GM23338 (cell line): Measurements from ENCODE around the gene RGL2. TPM values are rescaled to one million over a fixed set of nuclear protein-coding genes. Genes with fewer than 3 reads are reported as not detected.

Experiments used
- ATAC-seq: fragments of 200-7000 bp; cut with Tn5 transposase; 3 replicates; pipeline ENCODE4 v1.9.1; 2020
- DNase-seq: peaks from one replicate; pipeline ENCODE4 v3.0.0-alpha.2; 2015; ENCODE audit warnings: low spot score
- H2AFZ ChIP-seq: fragments of 200-600 bp; sonication (generic); 2 replicates; pipeline ENCODE4 v1.8.0; 2016; ENCODE audit warnings: antibody characterized with exemption, mild to moderate bottlenecking, moderate library complexity
- H3F3A ChIP-seq: fragments of 200-600 bp; sonication (generic); replicated peaks from 2 replicates; pipeline ENCODE4 v1.8.0; 2017; ENCODE audit warnings: antibody characterized with exemption, mixed run types, low read depth
- H3K27ac ChIP-seq: fragments of 200-600 bp; sonication (generic); 2 replicates; pipeline ENCODE4 v1.6.1; 2016; ENCODE audit warnings: low read depth
- H3K27me3 ChIP-seq: fragments of 200-600 bp; sonication (generic); 2 replicates; pipeline ENCODE4 v1.8.0; 2016; ENCODE audit warnings: mild to moderate bottlenecking, mixed run types, moderate library complexity; ENCODE audit not compliant: insufficient read depth
- H3K36me3 ChIP-seq: fragments of 200-600 bp; sonication (generic); 2 replicates; pipeline ENCODE4 v1.8.0; 2016; ENCODE audit warnings: mild to moderate bottlenecking; ENCODE audit not compliant: insufficient read depth
- H3K4me1 ChIP-seq: fragments of 200-600 bp; sonication (generic); 2 replicates; pipeline ENCODE4 v1.8.0; 2016; ENCODE audit warnings: mild to moderate bottlenecking, moderate library complexity; ENCODE audit not compliant: insufficient read depth
- H3K4me2 ChIP-seq: fragments of 200-600 bp; sonication (generic); 2 replicates; pipeline ENCODE4 v1.7.1; 2017; ENCODE audit warnings: mixed run types
- H3K4me3 ChIP-seq: fragments of 200-600 bp; sonication (generic); 2 replicates; pipeline ENCODE4 v1.6.1; 2016; ENCODE audit warnings: mixed run types
- H3K79me2 ChIP-seq: fragments of 200-600 bp; sonication (generic); replicated peaks from 2 replicates; pipeline ENCODE4 v1.8.0; 2017; ENCODE audit warnings: mild to moderate bottlenecking; ENCODE audit not compliant: insufficient read depth
- H3K9me2 ChIP-seq: fragments of 200-600 bp; sonication (generic); 2 replicates; pipeline ENCODE4 v1.8.0; 2017; ENCODE audit not compliant: insufficient read depth
- H4K20me1 ChIP-seq: fragments of 200-600 bp; sonication (generic); replicated peaks from 2 replicates; pipeline ENCODE4 v1.8.0; 2017; ENCODE audit warnings: mild to moderate bottlenecking; ENCODE audit not compliant: insufficient read depth
- H3K27ac Mint-ChIP-seq: 2 replicates; pipeline ENCODE4 v1.8.0; 2020; ENCODE audit warnings: inconsistent platforms, mild to moderate bottlenecking, moderate library complexity, mixed read lengths
- H3K27me3 Mint-ChIP-seq: 3 replicates; pipeline ENCODE4 v1.8.0; 2022; ENCODE audit warnings: low read depth, mild to moderate bottlenecking, moderate library complexity, mixed read lengths, inconsistent platforms; ENCODE audit not compliant: insufficient read depth, poor library complexity
- H3K36me3 Mint-ChIP-seq: 3 replicates; pipeline ENCODE4 v1.8.0; 2021; ENCODE audit warnings: low read depth, mild to moderate bottlenecking, inconsistent platforms, moderate library complexity, mixed read lengths
- H3K4me1 Mint-ChIP-seq: 3 replicates; pipeline ENCODE4 v1.8.0; 2020; ENCODE audit warnings: mild to moderate bottlenecking, inconsistent platforms, mixed read lengths
- H3K4me3 Mint-ChIP-seq: 3 replicates; pipeline ENCODE4 v1.8.0; 2021; ENCODE audit warnings: moderate library complexity, mild to moderate bottlenecking, inconsistent platforms, mixed read lengths
- H3K9me3 Mint-ChIP-seq: 3 replicates; pipeline ENCODE4 v1.8.0; 2020; ENCODE audit warnings: moderate library complexity, mild to moderate bottlenecking, inconsistent platforms, mixed read lengths
- CREB1 ChIP-seq: fragments of 250-450 bp; sonication (Bioruptor Pico); IDR thresholded peaks from 2 replicates; pipeline ENCODE4 v1.5.0; 2020; ENCODE audit warnings: low read depth, mild to moderate bottlenecking, moderate library complexity
- EZH2 ChIP-seq: fragments of 200-600 bp; sonication (generic); IDR thresholded peaks from one replicate; pipeline ENCODE4 v1.8.0; 2017; ENCODE audit warnings: antibody characterized with exemption, mild to moderate bottlenecking, low read depth; ENCODE audit not compliant: unreplicated experiment
- EZH2phosphoT487 ChIP-seq: fragments of 200-600 bp; sonication (generic); IDR thresholded peaks from one replicate; pipeline ENCODE4 v1.8.1; 2018; ENCODE audit warnings: antibody characterized with exemption; ENCODE audit not compliant: unreplicated experiment
- JUNB ChIP-seq: IDR thresholded peaks from one replicate; pipeline ENCODE4 v1.6.1; 2016; ENCODE audit warnings: antibody characterized with exemption; ENCODE audit not compliant: unreplicated experiment
- NANOG ChIP-seq: IDR thresholded peaks from 2 replicates; pipeline ENCODE4 v1.6.1; 2016; ENCODE audit warnings: antibody characterized with exemption, borderline replicate concordance
- POLR2AphosphoS5 ChIP-seq: IDR thresholded peaks from 2 replicates; pipeline ENCODE4 v1.6.1; 2016; ENCODE audit warnings: antibody characterized with exemption, low read depth
- STAT1 ChIP-seq: IDR thresholded peaks from one replicate; pipeline ENCODE4 v1.6.1; 2016; ENCODE audit warnings: antibody characterized with exemption; ENCODE audit not compliant: unreplicated experiment
- ZNF114 ChIP-seq: fragments of 250-450 bp; sonication (Bioruptor Pico); IDR thresholded peaks from 2 replicates; pipeline ENCODE4 v1.5.0; 2020; ENCODE audit warnings: mild to moderate bottlenecking, moderate library complexity
- ZNF331 ChIP-seq: fragments of 250-450 bp; sonication (Bioruptor Pico); IDR thresholded peaks from 2 replicates; pipeline ENCODE4 v1.5.0; 2020; ENCODE audit warnings: low read depth, mild to moderate bottlenecking, moderate library complexity
- polyA plus RNA-seq: library from polyadenylated mRNA; unstranded; fragments of >200 nt; fragmentation: Nextera tagmentation; extraction: Ambion mirVana; gene quantifications from 2 replicates; pipeline ENCODE4 v1.2.1, GENCODE V29; 2016
- total RNA-seq: library from RNA; depleted of rRNA; stranded (reverse); fragments of >200 nt; shearing (Covaris generic); gene quantifications from 2 replicates; pipeline ENCODE4 v1.2.3, GENCODE V29; 2014
- TF ChIP-seq, protein P1 (sequence below): fragments of 250-450 bp; sonication (Bioruptor Pico); IDR thresholded peaks from 2 replicates; pipeline ENCODE4 v1.5.0; 2020; ENCODE audit warnings: mild to moderate bottlenecking, moderate library complexity
- TF ChIP-seq, protein P2 (sequence below): IDR thresholded peaks from 2 replicates; pipeline ENCODE4 v1.6.1; 2016; ENCODE audit warnings: antibody characterized with exemption
- TF ChIP-seq, protein P3 (sequence below): IDR thresholded peaks from one replicate; pipeline ENCODE4 v1.6.1; 2018; ENCODE audit warnings: antibody characterized with exemption; ENCODE audit not compliant: unreplicated experiment
- TF ChIP-seq, protein P4 (sequence below), 2 experiments: fragments of 200-600 bp in 1 of 2; sonication (generic) in 1 of 2; conservative IDR thresholded peaks; 2 replicates each; pipeline versions ENCODE4 v1.5.1 to v1.6.1; 2016 to 2017; ENCODE audit warnings: antibody characterized with exemption in 2 of 2, low read depth in 2 of 2, mild to moderate bottlenecking in 2 of 2, moderate library complexity in 1 of 2

RGL2 gene
- total and polyA plus RNA-seq, 2 experiments from 2014 or later: 28.0 to 52.2 TPM

DNA sequence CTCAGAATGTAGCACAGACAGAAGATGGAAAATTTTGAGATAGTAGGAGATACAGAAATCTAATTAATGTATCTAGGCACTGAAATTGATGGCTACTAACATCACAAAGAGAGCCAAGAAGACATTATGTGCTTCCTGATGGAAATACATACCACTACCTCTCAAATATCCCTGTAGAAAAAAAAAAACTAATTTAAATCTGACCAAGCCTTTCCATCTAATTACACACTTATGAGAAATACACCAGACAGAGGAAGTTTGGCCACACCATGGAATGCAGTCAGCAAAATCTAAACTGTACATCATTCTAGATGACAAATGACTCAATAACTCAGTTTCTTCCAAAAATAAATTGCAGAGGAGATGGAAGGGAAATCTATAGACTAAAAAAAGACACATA lies 46.0 kb downstream of the RGL2 start:
- no peak overlapping the region for H3K4me3 ChIP-seq
- DNase-seq (no peak), ATAC-seq (no peak)
- H3K79me2 ChIP-seq: no peaks in the 10 kb centered on the region
- H3K36me3 ChIP-seq: no peaks in the 10 kb centered on the region
- Mint-ChIP-seq H3K9me3 (no peaks in the 10 kb centered on the region; the same call in 2 of the 3 replicates), H3K4me3 (no peak overlapping the region), H3K36me3 (peaks cover 31% of the 10 kb centered on the region), H3K27ac (no peak overlapping the region), H3K27me3 (peaks cover 11% of the 10 kb centered on the region), H3K4me1 (peaks cover 19% of the 10 kb centered on the region)
- no peak overlapping the region for H3K4me2 ChIP-seq
- H3K9me2 ChIP-seq: no peaks in the 10 kb centered on the region
- H3K4me1 ChIP-seq: peaks cover 12% of the 10 kb centered on the region
- H3K27ac ChIP-seq: no peak overlapping the region
- H3K27me3 ChIP-seq: peaks cover 10% of the 10 kb centered on the region
- TF ChIP-seq CREB1 (CRISPR knock-in tag) (no peak), ZNF331 (CRISPR knock-in tag) (no peak), EZH2phosphoT487 (no peak), JUNB (no peak), POLR2AphosphoS5 (no peak), STAT1 (no peak), ZNF114 (CRISPR knock-in tag) (no peak), EZH2 (no peak), NANOG (no peak)
- TF ChIP-seq, protein P1, sequence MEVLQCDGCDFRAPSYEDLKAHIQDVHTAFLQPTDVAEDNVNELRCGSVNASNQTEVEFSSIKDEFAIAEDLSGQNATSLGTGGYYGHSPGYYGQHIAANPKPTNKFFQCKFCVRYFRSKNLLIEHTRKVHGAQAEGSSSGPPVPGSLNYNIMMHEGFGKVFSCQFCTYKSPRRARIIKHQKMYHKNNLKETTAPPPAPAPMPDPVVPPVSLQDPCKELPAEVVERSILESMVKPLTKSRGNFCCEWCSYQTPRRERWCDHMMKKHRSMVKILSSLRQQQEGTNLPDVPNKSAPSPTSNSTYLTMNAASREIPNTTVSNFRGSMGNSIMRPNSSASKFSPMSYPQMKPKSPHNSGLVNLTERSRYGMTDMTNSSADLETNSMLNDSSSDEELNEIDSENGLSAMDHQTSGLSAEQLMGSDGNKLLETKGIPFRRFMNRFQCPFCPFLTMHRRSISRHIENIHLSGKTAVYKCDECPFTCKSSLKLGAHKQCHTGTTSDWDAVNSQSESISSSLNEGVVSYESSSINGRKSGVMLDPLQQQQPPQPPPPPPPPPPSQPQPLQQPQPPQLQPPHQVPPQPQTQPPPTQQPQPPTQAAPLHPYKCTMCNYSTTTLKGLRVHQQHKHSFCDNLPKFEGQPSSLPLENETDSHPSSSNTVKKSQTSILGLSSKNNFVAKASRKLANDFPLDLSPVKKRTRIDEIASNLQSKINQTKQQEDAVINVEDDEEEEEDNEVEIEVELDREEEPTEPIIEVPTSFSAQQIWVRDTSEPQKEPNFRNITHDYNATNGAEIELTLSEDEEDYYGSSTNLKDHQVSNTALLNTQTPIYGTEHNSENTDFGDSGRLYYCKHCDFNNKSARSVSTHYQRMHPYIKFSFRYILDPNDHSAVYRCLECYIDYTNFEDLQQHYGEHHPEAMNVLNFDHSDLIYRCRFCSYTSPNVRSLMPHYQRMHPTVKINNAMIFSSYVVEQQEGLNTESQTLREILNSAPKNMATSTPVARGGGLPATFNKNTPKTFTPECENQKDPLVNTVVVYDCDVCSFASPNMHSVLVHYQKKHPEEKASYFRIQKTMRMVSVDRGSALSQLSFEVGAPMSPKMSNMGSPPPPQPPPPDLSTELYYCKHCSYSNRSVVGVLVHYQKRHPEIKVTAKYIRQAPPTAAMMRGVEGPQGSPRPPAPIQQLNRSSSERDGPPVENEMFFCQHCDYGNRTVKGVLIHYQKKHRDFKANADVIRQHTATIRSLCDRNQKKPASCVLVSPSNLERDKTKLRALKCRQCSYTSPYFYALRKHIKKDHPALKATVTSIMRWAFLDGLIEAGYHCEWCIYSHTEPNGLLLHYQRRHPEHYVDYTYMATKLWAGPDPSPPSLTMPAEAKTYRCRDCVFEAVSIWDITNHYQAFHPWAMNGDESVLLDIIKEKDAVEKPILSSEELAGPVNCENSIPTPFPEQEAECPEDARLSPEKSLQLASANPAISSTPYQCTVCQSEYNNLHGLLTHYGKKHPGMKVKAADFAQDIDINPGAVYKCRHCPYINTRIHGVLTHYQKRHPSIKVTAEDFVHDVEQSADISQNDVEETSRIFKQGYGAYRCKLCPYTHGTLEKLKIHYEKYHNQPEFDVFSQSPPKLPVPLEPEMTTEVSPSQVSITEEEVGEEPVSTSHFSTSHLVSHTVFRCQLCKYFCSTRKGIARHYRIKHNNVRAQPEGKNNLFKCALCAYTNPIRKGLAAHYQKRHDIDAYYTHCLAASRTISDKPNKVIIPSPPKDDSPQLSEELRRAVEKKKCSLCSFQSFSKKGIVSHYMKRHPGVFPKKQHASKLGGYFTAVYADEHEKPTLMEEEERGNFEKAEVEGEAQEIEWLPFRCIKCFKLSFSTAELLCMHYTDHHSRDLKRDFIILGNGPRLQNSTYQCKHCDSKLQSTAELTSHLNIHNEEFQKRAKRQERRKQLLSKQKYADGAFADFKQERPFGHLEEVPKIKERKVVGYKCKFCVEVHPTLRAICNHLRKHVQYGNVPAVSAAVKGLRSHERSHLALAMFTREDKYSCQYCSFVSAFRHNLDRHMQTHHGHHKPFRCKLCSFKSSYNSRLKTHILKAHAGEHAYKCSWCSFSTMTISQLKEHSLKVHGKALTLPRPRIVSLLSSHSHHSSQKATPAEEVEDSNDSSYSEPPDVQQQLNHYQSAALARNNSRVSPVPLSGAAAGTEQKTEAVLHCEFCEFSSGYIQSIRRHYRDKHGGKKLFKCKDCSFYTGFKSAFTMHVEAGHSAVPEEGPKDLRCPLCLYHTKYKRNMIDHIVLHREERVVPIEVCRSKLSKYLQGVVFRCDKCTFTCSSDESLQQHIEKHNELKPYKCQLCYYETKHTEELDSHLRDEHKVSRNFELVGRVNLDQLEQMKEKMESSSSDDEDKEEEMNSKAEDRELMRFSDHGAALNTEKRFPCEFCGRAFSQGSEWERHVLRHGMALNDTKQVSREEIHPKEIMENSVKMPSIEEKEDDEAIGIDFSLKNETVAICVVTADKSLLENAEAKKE (CRISPR knock-in tag): no peak
- TF ChIP-seq, protein P2, sequence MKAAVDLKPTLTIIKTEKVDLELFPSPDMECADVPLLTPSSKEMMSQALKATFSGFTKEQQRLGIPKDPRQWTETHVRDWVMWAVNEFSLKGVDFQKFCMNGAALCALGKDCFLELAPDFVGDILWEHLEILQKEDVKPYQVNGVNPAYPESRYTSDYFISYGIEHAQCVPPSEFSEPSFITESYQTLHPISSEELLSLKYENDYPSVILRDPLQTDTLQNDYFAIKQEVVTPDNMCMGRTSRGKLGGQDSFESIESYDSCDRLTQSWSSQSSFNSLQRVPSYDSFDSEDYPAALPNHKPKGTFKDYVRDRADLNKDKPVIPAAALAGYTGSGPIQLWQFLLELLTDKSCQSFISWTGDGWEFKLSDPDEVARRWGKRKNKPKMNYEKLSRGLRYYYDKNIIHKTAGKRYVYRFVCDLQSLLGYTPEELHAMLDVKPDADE: no peak
- TF ChIP-seq, protein P3, sequence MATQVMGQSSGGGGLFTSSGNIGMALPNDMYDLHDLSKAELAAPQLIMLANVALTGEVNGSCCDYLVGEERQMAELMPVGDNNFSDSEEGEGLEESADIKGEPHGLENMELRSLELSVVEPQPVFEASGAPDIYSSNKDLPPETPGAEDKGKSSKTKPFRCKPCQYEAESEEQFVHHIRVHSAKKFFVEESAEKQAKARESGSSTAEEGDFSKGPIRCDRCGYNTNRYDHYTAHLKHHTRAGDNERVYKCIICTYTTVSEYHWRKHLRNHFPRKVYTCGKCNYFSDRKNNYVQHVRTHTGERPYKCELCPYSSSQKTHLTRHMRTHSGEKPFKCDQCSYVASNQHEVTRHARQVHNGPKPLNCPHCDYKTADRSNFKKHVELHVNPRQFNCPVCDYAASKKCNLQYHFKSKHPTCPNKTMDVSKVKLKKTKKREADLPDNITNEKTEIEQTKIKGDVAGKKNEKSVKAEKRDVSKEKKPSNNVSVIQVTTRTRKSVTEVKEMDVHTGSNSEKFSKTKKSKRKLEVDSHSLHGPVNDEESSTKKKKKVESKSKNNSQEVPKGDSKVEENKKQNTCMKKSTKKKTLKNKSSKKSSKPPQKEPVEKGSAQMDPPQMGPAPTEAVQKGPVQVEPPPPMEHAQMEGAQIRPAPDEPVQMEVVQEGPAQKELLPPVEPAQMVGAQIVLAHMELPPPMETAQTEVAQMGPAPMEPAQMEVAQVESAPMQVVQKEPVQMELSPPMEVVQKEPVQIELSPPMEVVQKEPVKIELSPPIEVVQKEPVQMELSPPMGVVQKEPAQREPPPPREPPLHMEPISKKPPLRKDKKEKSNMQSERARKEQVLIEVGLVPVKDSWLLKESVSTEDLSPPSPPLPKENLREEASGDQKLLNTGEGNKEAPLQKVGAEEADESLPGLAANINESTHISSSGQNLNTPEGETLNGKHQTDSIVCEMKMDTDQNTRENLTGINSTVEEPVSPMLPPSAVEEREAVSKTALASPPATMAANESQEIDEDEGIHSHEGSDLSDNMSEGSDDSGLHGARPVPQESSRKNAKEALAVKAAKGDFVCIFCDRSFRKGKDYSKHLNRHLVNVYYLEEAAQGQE: no peak
- TF ChIP-seq, protein P4, sequence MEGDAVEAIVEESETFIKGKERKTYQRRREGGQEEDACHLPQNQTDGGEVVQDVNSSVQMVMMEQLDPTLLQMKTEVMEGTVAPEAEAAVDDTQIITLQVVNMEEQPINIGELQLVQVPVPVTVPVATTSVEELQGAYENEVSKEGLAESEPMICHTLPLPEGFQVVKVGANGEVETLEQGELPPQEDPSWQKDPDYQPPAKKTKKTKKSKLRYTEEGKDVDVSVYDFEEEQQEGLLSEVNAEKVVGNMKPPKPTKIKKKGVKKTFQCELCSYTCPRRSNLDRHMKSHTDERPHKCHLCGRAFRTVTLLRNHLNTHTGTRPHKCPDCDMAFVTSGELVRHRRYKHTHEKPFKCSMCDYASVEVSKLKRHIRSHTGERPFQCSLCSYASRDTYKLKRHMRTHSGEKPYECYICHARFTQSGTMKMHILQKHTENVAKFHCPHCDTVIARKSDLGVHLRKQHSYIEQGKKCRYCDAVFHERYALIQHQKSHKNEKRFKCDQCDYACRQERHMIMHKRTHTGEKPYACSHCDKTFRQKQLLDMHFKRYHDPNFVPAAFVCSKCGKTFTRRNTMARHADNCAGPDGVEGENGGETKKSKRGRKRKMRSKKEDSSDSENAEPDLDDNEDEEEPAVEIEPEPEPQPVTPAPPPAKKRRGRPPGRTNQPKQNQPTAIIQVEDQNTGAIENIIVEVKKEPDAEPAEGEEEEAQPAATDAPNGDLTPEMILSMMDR (conservative IDR thresholded peaks at IDR 0.05; ENCODE audit: low read depth in 2 of 2): no peak
- H4K20me1 ChIP-seq: no peaks in the 10 kb centered on the region
- H3F3A ChIP-seq: peaks cover 10% of the 10 kb centered on the region; the same call in 1 of the 2 replicates
- no peak overlapping the region for H2AFZ ChIP-seq
